ENCODE data around the gene GZMM. TPM values are rescaled to one million over a fixed set of nuclear protein-coding genes. Genes with fewer than 3 reads are reported as not detected.

GZMM gene
- total and polyA plus RNA-seq, 2 experiments from 2014 or later, result not detected

DNA sequence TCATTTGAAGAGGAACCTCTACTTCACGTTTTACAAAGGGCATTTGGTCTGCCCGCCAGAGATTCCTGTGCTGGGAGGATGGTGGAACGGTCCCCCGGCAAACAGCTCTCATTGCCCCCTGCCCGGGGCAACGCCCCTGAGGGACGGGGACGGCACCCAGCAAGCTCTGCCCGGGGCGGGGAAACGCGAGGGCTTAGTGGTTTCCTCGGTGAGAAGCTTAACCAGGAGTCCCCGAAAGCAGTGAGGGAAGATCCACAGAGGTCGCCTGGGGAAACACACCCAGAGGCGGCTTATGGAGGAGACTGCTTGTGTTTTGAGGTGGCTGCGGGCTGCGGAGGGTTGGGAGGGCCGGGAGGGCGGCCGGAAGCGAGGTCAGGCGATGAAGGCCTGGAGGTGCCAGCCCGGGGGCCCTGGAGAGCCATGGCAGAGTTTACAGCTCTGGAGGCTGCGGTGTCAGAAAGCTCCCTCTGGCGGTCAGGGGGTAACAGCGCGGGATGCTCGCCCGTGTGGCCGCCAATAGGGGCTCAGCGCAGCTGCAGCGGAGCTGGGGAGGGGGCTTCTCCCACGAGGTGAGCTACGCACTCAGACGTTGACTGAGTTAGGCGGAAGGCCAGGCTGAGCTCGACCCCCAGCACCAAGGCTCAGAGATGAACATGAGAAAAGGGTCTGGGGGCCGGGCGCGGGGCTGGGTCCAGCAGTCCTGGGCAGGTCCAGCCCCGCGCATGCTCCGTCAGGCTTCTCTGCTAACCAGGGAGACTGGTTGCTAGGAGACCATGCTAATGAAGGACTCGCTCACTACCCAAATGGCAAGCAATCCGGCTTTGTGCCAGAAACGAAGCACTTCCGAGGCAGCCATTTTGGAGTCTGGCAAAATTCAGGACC lies 37.2 kb upstream of the GZMM start:
- Histone ChIP-seq H3K9me3 (ENCODE audit: low read depth) (no peaks in the 10 kb centered on the region), H3K9ac (peak overlapping the region; percentile 89), H3K9me2 (ENCODE audit: insufficient read depth) (no peaks in the 10 kb centered on the region), H3K4me3 (peak overlapping the region; percentile 84), H3K27me3 (replicated peaks; ENCODE audit: insufficient read depth) (no peaks in the 10 kb centered on the region), H3K79me2 (ENCODE audit: insufficient read depth) (peaks cover 13% of the 10 kb centered on the region), H3K27ac (peak overlapping the region; percentile 70), H3F3A (ENCODE audit: insufficient read depth) (no peaks in the 10 kb centered on the region), H3K4me1 (ENCODE audit: insufficient read depth) (no peaks in the 10 kb centered on the region; the same call in 1 of the 2 replicates), H3K4me2 (ENCODE audit: unreplicated experiment) (peak overlapping the region; percentile 54), H4K20me1 (ENCODE audit: insufficient read depth) (no peaks in the 10 kb centered on the region), H2AFZ (peak overlapping the region; percentile 96), H3K36me3 (ENCODE audit: low read depth) (no peaks in the 10 kb centered on the region)
- no peak for TF ChIP-seq EZH2phosphoT487 (IDR thresholded peaks at IDR 0.05; ENCODE audit: insufficient read depth, low read depth)
- TF ChIP-seq EZH2 (IDR thresholded peaks at IDR 0.05; ENCODE audit: insufficient read depth, poor library complexity, severe bottlenecking), result no peak
- DNase-seq, result peak; percentile 100
- 5 to 6% methylated on average over 45 to 47 of the region's 48 CpGs for WGBS, 2 experiments (ENCODE audit: low coverage in 1 of 2, low lambda C conversion rate in 2 of 2, missing lambda C conversion rate in 2 of 2)
- in situ Hi-C loops (cut with MboI), result no loop called here

DNA sequence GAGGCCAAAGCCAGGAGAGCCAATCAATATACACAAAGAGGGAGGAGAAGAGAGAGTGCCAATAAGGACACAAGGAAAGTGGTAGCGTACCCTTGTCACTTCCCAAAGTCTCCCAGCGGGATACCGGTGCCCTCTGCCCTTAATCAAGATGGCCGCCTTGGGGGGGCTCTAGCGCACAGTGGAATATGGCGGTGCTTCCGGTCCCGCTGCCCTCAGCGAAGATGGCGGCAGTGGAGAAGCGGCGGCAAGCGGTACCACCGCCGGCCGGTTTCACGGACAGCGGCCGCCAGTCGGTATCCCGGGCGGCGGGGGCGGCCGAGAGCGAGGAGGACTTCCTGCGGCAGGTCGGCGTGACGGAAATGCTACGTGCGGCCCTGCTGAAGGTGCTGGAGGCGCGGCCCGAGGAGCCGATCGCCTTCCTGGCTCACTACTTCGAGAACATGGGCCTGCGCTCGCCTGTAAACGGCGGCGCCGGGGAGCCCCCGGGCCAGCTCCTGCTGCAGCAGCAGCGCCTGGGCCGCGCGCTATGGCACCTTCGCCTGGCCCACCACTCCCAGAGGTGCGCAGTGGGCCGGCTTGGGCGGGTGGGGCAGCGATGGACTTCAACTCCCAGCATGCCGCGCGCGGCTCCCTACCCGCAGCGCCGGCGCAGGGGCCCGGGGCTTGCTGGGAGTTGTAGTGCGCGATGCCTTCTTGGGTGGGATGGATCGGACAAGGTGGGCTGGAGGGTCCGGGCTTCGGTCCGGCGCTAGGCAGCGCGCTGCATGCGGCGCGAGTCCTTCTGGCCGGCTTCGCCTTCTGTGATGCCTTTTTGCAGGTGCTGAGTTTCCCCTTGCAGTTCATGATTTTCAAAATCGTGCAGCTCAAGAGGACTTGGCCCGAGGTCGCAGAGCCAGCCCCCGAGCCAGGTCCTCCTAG lies 36.3 kb upstream of the GZMM start, which contains the start of gene TPGS1:
Gene TPGS1 (plus strand): TSS at position 212 of the 918 bp plus-strand sequence. CDS start 10 bp downstream, at position 222.
- H3K79me2 ChIP-seq (ENCODE audit: insufficient read depth), result peaks cover 13% of the 10 kb centered on the region
- no peaks in the 10 kb centered on the region for H3K9me2 ChIP-seq (ENCODE audit: insufficient read depth)
- in situ Hi-C loops (cut with MboI), result no loop called here
- peak within 1 kb of the TSS; percentile 96 for H2AFZ ChIP-seq
- WGBS, 2 experiments (ENCODE audit: low coverage in 1 of 2, low lambda C conversion rate in 2 of 2, missing lambda C conversion rate in 2 of 2), result 0 to 1% methylated on average over 64 to 71 of the region's 81 CpGs
- TF ChIP-seq EZH2 (IDR thresholded peaks at IDR 0.05; ENCODE audit: insufficient read depth, poor library complexity, severe bottlenecking) (no peak), EZH2phosphoT487 (IDR thresholded peaks at IDR 0.05; ENCODE audit: insufficient read depth, low read depth) (no peak)
- no peaks in the 10 kb centered on the region for H4K20me1 ChIP-seq (ENCODE audit: insufficient read depth)
- no peaks in the 10 kb centered on the region for H3F3A ChIP-seq (ENCODE audit: insufficient read depth)
- H3K27me3 ChIP-seq (replicated peaks; ENCODE audit: insufficient read depth), result no peaks in the 10 kb centered on the region
- H3K4me1 ChIP-seq (ENCODE audit: insufficient read depth), result no peaks in the 10 kb centered on the region; the same call in 1 of the 2 replicates
- peak within 1 kb of the TSS; percentile 91 for H3K4me2 ChIP-seq (ENCODE audit: unreplicated experiment)
- peak within 1 kb of the TSS; percentile 70 for H3K27ac ChIP-seq
- peak within 1 kb of the TSS; percentile 89 for H3K9ac ChIP-seq
- no peaks in the 10 kb centered on the region for H3K9me3 ChIP-seq (ENCODE audit: low read depth)
- H3K36me3 ChIP-seq (ENCODE audit: low read depth), result no peaks in the 10 kb centered on the region
- peak; percentile 91 for DNase-seq
- peak within 1 kb of the TSS; percentile 84 for H3K4me3 ChIP-seq

DNA sequence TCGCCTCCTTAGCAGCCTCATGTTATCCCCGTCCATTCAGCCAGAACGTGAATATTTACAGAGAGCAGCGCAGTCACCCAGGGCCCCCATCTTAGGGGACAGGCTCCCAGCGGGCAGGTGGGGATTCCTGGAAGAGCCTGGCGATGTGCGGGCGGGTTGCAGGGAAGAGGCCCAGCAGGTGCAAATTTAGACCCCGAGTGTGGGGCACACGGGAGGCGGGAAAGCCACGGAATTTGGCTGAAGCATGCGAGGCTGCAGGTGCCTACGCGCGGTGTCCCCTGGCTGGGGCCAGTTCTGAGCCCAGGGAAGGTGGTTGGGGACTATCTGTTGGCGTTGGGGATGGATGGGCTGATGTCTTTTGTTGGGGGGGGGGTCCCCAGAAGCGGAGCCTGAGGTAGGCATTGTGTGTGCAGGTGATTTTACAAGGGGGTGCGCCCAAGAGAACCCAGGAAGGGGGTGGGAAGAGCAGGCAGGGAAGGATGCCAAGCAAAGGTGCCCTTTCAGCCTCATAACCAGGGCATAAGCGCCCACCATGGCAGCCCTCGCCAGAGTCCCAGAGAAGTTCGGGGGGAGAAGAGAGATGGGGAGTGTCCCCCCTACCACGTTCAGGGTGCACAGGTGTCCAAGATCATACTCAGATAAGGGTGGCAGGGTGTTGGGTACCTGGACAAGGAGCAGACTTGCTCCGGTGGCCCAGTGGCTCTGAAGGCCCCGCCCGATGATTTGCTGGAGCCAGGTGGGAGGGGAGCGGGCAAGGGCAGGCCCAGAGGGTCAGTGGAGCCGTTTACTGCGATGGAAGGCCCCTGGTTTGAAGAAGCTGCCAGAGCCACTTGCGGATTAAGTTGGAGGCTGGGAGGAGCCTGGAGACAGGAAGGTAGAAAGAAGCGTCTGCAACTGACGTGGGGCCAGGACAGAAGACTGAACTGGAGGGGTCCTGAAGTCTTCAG lies 35.4 kb upstream of the GZMM start:
- peak overlapping the region; percentile 89 for H3K9ac ChIP-seq
- in situ Hi-C loops (cut with MboI), result no loop called here
- 50 to 55% methylated on average over 29 to 32 of the region's 32 CpGs for WGBS, 2 experiments (ENCODE audit: low coverage in 1 of 2, low lambda C conversion rate in 2 of 2, missing lambda C conversion rate in 2 of 2)

More for the DNA sequence above, 35.4 kb upstream of the GZMM start:
- DNase-seq, result no peak
- Histone ChIP-seq H3K79me2 (ENCODE audit: insufficient read depth) (peaks cover 13% of the 10 kb centered on the region), H3F3A (ENCODE audit: insufficient read depth) (no peaks in the 10 kb centered on the region), H3K9me3 (ENCODE audit: low read depth) (no peaks in the 10 kb centered on the region), H2AFZ (peak overlapping the region; percentile 96; the same call in 1 of the 2 replicates), H3K27ac (no peak overlapping the region), H3K4me3 (peak overlapping the region; percentile 84), H3K27me3 (replicated peaks; ENCODE audit: insufficient read depth) (no peaks in the 10 kb centered on the region), H3K4me2 (ENCODE audit: unreplicated experiment) (peak overlapping the region; percentile 91), H3K4me1 (ENCODE audit: insufficient read depth) (no peaks in the 10 kb centered on the region; the same call in 1 of the 2 replicates), H4K20me1 (ENCODE audit: insufficient read depth) (no peaks in the 10 kb centered on the region), H3K36me3 (ENCODE audit: low read depth) (no peaks in the 10 kb centered on the region), H3K9me2 (ENCODE audit: insufficient read depth) (no peaks in the 10 kb centered on the region)
- TF ChIP-seq EZH2phosphoT487 (IDR thresholded peaks at IDR 0.05; ENCODE audit: insufficient read depth, low read depth), result no peak
- TF ChIP-seq EZH2 (IDR thresholded peaks at IDR 0.05; ENCODE audit: insufficient read depth, poor library complexity, severe bottlenecking), result no peak
